Esophagus squamous epithelium (tissue), 5 donors: Measurements from ENCODE around the gene UBE2U. TPM values are rescaled to one million over a fixed set of nuclear protein-coding genes. Genes with fewer than 3 reads are reported as not detected.
"Not testable (repeated sequence)": the region's sequence is repeated elsewhere in the genome, so short reads cannot be mapped to it uniquely, and the experiment has no call there.

Experiments
- DNase-seq: peaks from one replicate; lab custom pipeline; 2025; lab: John Stamatoyannopoulos, UW
- H3K27ac ChIP-seq, 4 donors: fragments of 200-600 bp; sonication (generic); one replicate each; pipeline ENCODE4 v1.5.1; 2016 to 2019; ENCODE audit warnings: mild to moderate bottlenecking in 1 of 4
- H3K27me3 ChIP-seq, 4 donors: fragments of 200-600 bp; sonication (generic); 1 replicate in 3 of 4; 2 replicates in 1 of 4; pipeline versions ENCODE4 v1.5.1 to v1.6.0; 2017 to 2021; ENCODE audit warnings: antibody characterized with exemption in 1 of 4
- H3K36me3 ChIP-seq, 3 donors: fragments of 200-600 bp; sonication (generic); one replicate each; pipeline ENCODE4 v1.5.1; 2016 to 2019
- H3K4me1 ChIP-seq, 3 donors: fragments of 200-600 bp; sonication (generic); one replicate each; pipeline ENCODE4 v1.5.1; 2017 to 2019
- H3K4me3 ChIP-seq, 4 donors: fragments of 200-600 bp; sonication (generic); 1 replicate in 3 of 4; 2 replicates in 1 of 4; pipeline ENCODE4 v1.5.1; 2016 to 2019; ENCODE audit warnings: mild to moderate bottlenecking in 2 of 4, moderate library complexity in 1 of 4
- H3K9me3 ChIP-seq, 3 donors: fragments of 200-600 bp; sonication (generic); one replicate each; pipeline ENCODE4 v1.5.1; 2016 to 2019
- CTCF ChIP-seq, 6 experiments: fragments of 450-650 bp in 4 of 6; fragments of 200-600 bp in 2 of 6; sonication (generic) in 2 of 6; IDR thresholded peaks; one replicate each; pipeline ENCODE4 v1.5.1; 2016 to 2019; ENCODE audit warnings: antibody characterized with exemption in 6 of 6, mild to moderate bottlenecking in 4 of 6, moderate library complexity in 4 of 6
- POLR2A ChIP-seq, 4 donors: fragments of 450-650 bp; IDR thresholded peaks; one replicate each; pipeline ENCODE4 v1.6.1; 2017; ENCODE audit warnings: antibody characterized with exemption in 4 of 4, mild to moderate bottlenecking in 4 of 4, moderate library complexity in 3 of 4
- WGBS, 2 donors: methylation state at CpG; one replicate each; pipeline ENCODE4 v1.1.5; 2018; 5-methylcytosine and 5-hydroxymethylcytosine counted together
- intact Hi-C: fragments of 100-400 bp; cut with DNase I; formaldehyde crosslinking; loops from one replicate; pipeline ENCODE4 v1.15.0; 2022
- total RNA-seq, 4 donors: library from RNA; depleted of rRNA; stranded (reverse); fragments of >200 nt; gene quantifications; one replicate each; pipeline ENCODE4 v1.1.0, GENCODE V29; 2016
- donor health status: DM: yes; HTN: yes; CAD: no.

Gene UBE2U
- total RNA-seq, 4 donors from 2014 or later: not detected

GRCh38 chr1:64212031-64212430, 8.6 kb downstream of the UBE2U start:
- no peaks in the 10 kb centered on the region for H3K4me1 ChIP-seq
- TF ChIP-seq POLR2A (IDR thresholded peaks at IDR 0.05) (no peak), CTCF (IDR thresholded peaks at IDR 0.05) (no peak)
- no peak for DNase-seq
- H3K36me3 ChIP-seq: no peaks in the 10 kb centered on the region
- no peak overlapping the region for H3K4me3 ChIP-seq
- intact Hi-C loops: no loop called here
- H3K9me3 ChIP-seq: no peaks in the 10 kb centered on the region
- no peak overlapping the region for H3K27ac ChIP-seq
- H3K27me3 ChIP-seq: no peaks in the 10 kb centered on the region

- intact Hi-C loops: no loop called here
These were observed 12.2 kb downstream of the UBE2U start for GRCh38 chr1:64215576-64215975.

GRCh38 chr1:64220241-64220640, 16.8 kb downstream of the UBE2U start:
- H3K4me1 ChIP-seq: no peaks in the 10 kb centered on the region
- DNase-seq: no peak
- H3K36me3 ChIP-seq: no peaks in the 10 kb centered on the region
- H3K27me3 ChIP-seq: no peaks in the 10 kb centered on the region
- H3K4me3 ChIP-seq: no peak overlapping the region
- no peaks in the 10 kb centered on the region for H3K9me3 ChIP-seq
- 73 to 83% methylated on average over 5 of the region's 5 CpGs for WGBS, 2 donors
- H3K27ac ChIP-seq: no peak overlapping the region
- intact Hi-C loops: no loop called here
- TF ChIP-seq POLR2A (IDR thresholded peaks at IDR 0.05): no peak

More at GRCh38 chr1:64215576-64215975, 12.2 kb downstream of the UBE2U start:
- no peaks in the 10 kb centered on the region for H3K4me1 ChIP-seq
- H3K4me3 ChIP-seq: no peak overlapping the region
- DNase-seq: no peak
- TF ChIP-seq CTCF (IDR thresholded peaks at IDR 0.05) (no peak), POLR2A (IDR thresholded peaks at IDR 0.05) (no peak)
- H3K36me3 ChIP-seq: no peaks in the 10 kb centered on the region
- H3K27ac ChIP-seq: no peak overlapping the region
- no peaks in the 10 kb centered on the region for H3K27me3 ChIP-seq
- no peaks in the 10 kb centered on the region for H3K9me3 ChIP-seq
- WGBS, 2 donors: 70 to 73% methylated on average over 3 of the region's 3 CpGs

GRCh38 chr1:64223329-64224151, 20.1 kb downstream of the UBE2U start:
- H3K36me3 ChIP-seq: no peaks in the 10 kb centered on the region
- DNase-seq: no peak
- H3K4me1 ChIP-seq: no peaks in the 10 kb centered on the region
- intact Hi-C loops: no loop called here
- 52 to 56% methylated on average over 7 of the region's 7 CpGs for WGBS, 2 donors
- no peak overlapping the region for H3K4me3 ChIP-seq
- H3K27me3 ChIP-seq: no peaks in the 10 kb centered on the region
- TF ChIP-seq POLR2A (IDR thresholded peaks at IDR 0.05): no peak
- TF ChIP-seq CTCF (IDR thresholded peaks at IDR 0.05): no peak
- no peaks in the 10 kb centered on the region for H3K9me3 ChIP-seq
- no peak overlapping the region for H3K27ac ChIP-seq

GRCh38 chr1:64224236-64224635, 20.8 kb downstream of the UBE2U start:
- H3K27me3 ChIP-seq, H3K4me3 ChIP-seq, DNase-seq, H3K4me1 ChIP-seq, H3K36me3 ChIP-seq, H3K9me3 ChIP-seq, intact Hi-C loops, H3K27ac ChIP-seq: not testable (repeated sequence)
- 90 to 93% methylated on average over 7 of the region's 7 CpGs for WGBS, 2 donors

GRCh38 chr1:64228167-64228957, 24.9 kb downstream of the UBE2U start:
- Histone ChIP-seq H3K36me3 (no peaks in the 10 kb centered on the region), H3K27me3 (no peaks in the 10 kb centered on the region), H3K27ac (no peak overlapping the region), H3K4me3 (no peak overlapping the region), H3K9me3 (peaks cover 0 to 5% (median 0%) of the 10 kb centered on the region in 3 donors), H3K4me1 (no peaks in the 10 kb centered on the region)
- 79 to 88% methylated on average over 10 of the region's 10 CpGs for WGBS, 2 donors
- TF ChIP-seq POLR2A (IDR thresholded peaks at IDR 0.05) (no peak), CTCF (IDR thresholded peaks at IDR 0.05) (no peak)
- DNase-seq: no peak
- intact Hi-C loops: no loop called here
